ENCODE results near the gene EFL1. TPM values are rescaled to one million over a fixed set of nuclear protein-coding genes. Genes with fewer than 3 reads are reported as not detected.
A peak's percentile ranks its signal among the peaks of the same experiment; 100 is the strongest.

EFL1 gene
- total and polyA plus RNA-seq, 2 of the 8 experiments (the other 6 are each of a cell fraction or from before 2014, with no cell fraction given): 10.8 to 31.5 TPM

DNA sequence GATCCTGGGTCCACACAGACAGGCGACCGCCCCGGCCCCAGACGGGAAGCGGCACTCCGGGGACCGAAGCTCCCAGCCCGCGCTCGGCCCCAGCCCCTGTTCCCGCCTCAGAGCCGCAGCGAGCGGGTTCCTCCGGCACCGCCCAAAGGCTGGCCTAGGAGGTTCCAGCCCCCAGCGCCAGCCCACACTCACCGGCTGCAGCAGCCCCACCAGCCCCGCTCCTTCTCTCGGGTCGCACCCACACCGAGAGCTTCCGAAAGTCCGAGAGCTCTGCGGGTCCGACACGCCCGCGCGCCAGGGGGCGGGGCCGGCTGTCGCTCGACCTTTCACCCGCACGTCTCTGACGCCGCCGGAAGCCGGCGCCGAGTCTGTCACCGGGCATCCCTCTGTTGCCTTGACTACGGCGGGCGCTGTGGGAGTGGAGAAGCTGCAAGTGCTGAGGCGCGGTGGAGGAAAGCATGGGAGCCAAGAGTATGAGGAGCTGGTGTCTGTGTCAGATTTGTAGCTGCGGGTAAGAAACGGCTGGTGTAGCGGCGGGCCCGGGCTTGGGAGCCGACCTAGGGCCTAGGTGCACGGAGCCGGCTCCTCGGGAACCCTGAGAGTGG is at the start of gene EFL1, which contains the start of gene SAXO2 (continued):
- TF ChIP-seq, protein P1, sequence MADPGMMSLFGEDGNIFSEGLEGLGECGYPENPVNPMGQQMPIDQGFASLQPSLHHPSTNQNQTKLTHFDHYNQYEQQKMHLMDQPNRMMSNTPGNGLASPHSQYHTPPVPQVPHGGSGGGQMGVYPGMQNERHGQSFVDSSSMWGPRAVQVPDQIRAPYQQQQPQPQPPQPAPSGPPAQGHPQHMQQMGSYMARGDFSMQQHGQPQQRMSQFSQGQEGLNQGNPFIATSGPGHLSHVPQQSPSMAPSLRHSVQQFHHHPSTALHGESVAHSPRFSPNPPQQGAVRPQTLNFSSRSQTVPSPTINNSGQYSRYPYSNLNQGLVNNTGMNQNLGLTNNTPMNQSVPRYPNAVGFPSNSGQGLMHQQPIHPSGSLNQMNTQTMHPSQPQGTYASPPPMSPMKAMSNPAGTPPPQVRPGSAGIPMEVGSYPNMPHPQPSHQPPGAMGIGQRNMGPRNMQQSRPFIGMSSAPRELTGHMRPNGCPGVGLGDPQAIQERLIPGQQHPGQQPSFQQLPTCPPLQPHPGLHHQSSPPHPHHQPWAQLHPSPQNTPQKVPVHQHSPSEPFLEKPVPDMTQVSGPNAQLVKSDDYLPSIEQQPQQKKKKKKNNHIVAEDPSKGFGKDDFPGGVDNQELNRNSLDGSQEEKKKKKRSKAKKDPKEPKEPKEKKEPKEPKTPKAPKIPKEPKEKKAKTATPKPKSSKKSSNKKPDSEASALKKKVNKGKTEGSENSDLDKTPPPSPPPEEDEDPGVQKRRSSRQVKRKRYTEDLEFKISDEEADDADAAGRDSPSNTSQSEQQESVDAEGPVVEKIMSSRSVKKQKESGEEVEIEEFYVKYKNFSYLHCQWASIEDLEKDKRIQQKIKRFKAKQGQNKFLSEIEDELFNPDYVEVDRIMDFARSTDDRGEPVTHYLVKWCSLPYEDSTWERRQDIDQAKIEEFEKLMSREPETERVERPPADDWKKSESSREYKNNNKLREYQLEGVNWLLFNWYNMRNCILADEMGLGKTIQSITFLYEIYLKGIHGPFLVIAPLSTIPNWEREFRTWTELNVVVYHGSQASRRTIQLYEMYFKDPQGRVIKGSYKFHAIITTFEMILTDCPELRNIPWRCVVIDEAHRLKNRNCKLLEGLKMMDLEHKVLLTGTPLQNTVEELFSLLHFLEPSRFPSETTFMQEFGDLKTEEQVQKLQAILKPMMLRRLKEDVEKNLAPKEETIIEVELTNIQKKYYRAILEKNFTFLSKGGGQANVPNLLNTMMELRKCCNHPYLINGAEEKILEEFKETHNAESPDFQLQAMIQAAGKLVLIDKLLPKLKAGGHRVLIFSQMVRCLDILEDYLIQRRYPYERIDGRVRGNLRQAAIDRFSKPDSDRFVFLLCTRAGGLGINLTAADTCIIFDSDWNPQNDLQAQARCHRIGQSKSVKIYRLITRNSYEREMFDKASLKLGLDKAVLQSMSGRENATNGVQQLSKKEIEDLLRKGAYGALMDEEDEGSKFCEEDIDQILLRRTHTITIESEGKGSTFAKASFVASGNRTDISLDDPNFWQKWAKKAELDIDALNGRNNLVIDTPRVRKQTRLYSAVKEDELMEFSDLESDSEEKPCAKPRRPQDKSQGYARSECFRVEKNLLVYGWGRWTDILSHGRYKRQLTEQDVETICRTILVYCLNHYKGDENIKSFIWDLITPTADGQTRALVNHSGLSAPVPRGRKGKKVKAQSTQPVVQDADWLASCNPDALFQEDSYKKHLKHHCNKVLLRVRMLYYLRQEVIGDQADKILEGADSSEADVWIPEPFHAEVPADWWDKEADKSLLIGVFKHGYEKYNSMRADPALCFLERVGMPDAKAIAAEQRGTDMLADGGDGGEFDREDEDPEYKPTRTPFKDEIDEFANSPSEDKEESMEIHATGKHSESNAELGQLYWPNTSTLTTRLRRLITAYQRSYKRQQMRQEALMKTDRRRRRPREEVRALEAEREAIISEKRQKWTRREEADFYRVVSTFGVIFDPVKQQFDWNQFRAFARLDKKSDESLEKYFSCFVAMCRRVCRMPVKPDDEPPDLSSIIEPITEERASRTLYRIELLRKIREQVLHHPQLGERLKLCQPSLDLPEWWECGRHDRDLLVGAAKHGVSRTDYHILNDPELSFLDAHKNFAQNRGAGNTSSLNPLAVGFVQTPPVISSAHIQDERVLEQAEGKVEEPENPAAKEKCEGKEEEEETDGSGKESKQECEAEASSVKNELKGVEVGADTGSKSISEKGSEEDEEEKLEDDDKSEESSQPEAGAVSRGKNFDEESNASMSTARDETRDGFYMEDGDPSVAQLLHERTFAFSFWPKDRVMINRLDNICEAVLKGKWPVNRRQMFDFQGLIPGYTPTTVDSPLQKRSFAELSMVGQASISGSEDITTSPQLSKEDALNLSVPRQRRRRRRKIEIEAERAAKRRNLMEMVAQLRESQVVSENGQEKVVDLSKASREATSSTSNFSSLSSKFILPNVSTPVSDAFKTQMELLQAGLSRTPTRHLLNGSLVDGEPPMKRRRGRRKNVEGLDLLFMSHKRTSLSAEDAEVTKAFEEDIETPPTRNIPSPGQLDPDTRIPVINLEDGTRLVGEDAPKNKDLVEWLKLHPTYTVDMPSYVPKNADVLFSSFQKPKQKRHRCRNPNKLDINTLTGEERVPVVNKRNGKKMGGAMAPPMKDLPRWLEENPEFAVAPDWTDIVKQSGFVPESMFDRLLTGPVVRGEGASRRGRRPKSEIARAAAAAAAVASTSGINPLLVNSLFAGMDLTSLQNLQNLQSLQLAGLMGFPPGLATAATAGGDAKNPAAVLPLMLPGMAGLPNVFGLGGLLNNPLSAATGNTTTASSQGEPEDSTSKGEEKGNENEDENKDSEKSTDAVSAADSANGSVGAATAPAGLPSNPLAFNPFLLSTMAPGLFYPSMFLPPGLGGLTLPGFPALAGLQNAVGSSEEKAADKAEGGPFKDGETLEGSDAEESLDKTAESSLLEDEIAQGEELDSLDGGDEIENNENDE (IDR thresholded peaks at IDR 0.05; ENCODE audit: insufficient replicate concordance, low read length): no peak
- TF ChIP-seq RAD21 (IDR thresholded peaks at IDR 0.05 in 1 of 2, conservative IDR thresholded peaks at IDR 0.05 in 1 of 2; ENCODE audit: low read depth in 2 of 2, low read length in 2 of 2) (no peak), SAP30 (IDR thresholded peaks at IDR 0.05; ENCODE audit: insufficient read depth, insufficient replicate concordance, low read length) (peak; percentile 97), POLR2A (IDR thresholded peaks at IDR 0.05; ENCODE audit: control extremely low read depth in 1 of 2, low read depth in 2 of 2, low read length in 2 of 2) (peak in 1 of 2 experiments; percentile 26; a peak in 1 of 3 replicates), NANOG (IDR thresholded peaks at IDR 0.05; ENCODE audit: insufficient read depth, low read depth, low read length, poor library complexity, severe bottlenecking) (no peak), TBP (IDR thresholded peaks at IDR 0.05; ENCODE audit: low read depth, low read length) (peak; percentile 54; the same call in 1 of the 2 replicates), HDAC2 (IDR thresholded peaks at IDR 0.05; ENCODE audit: borderline replicate concordance in 1 of 2, low read depth in 2 of 2, low read length in 2 of 2) (peak; percentile 5 to 60; a peak in 1 of 4 replicates)
- TF ChIP-seq, protein P2, sequence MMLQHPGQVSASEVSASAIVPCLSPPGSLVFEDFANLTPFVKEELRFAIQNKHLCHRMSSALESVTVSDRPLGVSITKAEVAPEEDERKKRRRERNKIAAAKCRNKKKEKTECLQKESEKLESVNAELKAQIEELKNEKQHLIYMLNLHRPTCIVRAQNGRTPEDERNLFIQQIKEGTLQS (IDR thresholded peaks at IDR 0.05; ENCODE audit: insufficient read depth, low read depth, low read length): no peak
